Activated T-helper 1 cell treated with anti-CD3 and anti-CD28 coated beads, Interleukin-12 subunit alpha, Interleukin-12 subunit beta, Interleukin-2, Interleukin-4 antibody, amounts not matched to agents 30 ng/mL and 10 ng/mL and 1 ng/mL, durations not matched to agents 14 hours and 24 hours and 36 hours (primary cell): Measurements from ENCODE around the gene BTNL2. TPM values are rescaled to one million over a fixed set of nuclear protein-coding genes. Genes with fewer than 3 reads are reported as not detected.

Experiments used
- total RNA-seq: library from RNA; stranded (reverse); gene quantifications from 2 replicates; pipeline ENCODE4 v1.2.3, GENCODE V29; 2022

The BTNL2 gene
- total RNA-seq, 1 donor from 2014 or later: not detected

Other genes starting within 250 kb of the BTNL2 start
- 8.3 and 9.1 TPM in 2 replicates for gene EGFL8, start 242.6 kb downstream of the BTNL2 start, total RNA-seq
- 34.5 and 35.6 TPM in 2 replicates for gene AGPAT1, start 231.1 kb downstream of the BTNL2 start, total RNA-seq
- gene RNF5, start 228.8 kb downstream of the BTNL2 start, total RNA-seq: 58.1 and 60.4 TPM in 2 replicates
- 19.6 and 20.2 TPM in 2 replicates for gene AGER, start 222.9 kb downstream of the BTNL2 start, total RNA-seq
- gene PBX2, start 217.0 kb downstream of the BTNL2 start, total RNA-seq: 91.9 and 94.0 TPM in 2 replicates
- 82.5 and 84.7 TPM in 2 replicates for gene GPSM3, start 214.5 kb downstream of the BTNL2 start, total RNA-seq
- 0.66 and 0.73 TPM in 2 replicates for gene NOTCH4, start 183.1 kb downstream of the BTNL2 start, total RNA-seq
- not detected in 2 replicates for gene TSBP1, start 35.3 kb downstream of the BTNL2 start, total RNA-seq
- 39.3 and 40.1 TPM in 2 replicates for gene HLA-DRA, start 32.7 kb upstream of the BTNL2 start, total RNA-seq
- gene HLA-DRB5, start 123.1 kb upstream of the BTNL2 start, total RNA-seq: 15.8 and 20.3 TPM in 2 replicates
- gene HLA-DRB1, start 182.7 kb upstream of the BTNL2 start, total RNA-seq: 33.1 and 33.7 TPM in 2 replicates
- 12.5 and 13.3 TPM in 2 replicates for gene HLA-DQA1, start 230.2 kb upstream of the BTNL2 start, total RNA-seq